A172 (cell line): Measurements from ENCODE around the gene SEPTIN12. TPM values are rescaled to one million over a fixed set of nuclear protein-coding genes. Genes with fewer than 3 reads are reported as not detected.

Experiments used
- DNase-seq: peaks from one replicate; pipeline ENCODE4 v3.0.0-alpha.2; 2015; ENCODE audit warnings: low spot score
- total RNA-seq: library from RNA; depleted of rRNA; stranded (reverse); fragments of >200 nt; shearing (Covaris generic); gene quantifications from 2 replicates; pipeline ENCODE4 v1.2.3, GENCODE V29; 2014; rRNA removed

The SEPTIN12 gene
- total RNA-seq, 1 experiment from 2014 or later = not detected

GRCh38 chr16:4729876-4730275 is 58.3 kb downstream of the SEPTIN12 start:
- DNase-seq = no peak

- DNase-seq = no peak
Observed at GRCh38 chr16:4728676-4729075, 59.5 kb downstream of the SEPTIN12 start.

Other genes with a start within 250 kb of the SEPTIN12 start
- gene CDIP1, start 249.6 kb downstream of the SEPTIN12 start, total RNA-seq = 8.5 and 9.8 TPM in 2 replicates
- not detected in 2 replicates for gene C16orf96, start 232.0 kb downstream of the SEPTIN12 start, total RNA-seq
- 6.0 and 7.9 TPM in 2 replicates for gene UBALD1, start 173.5 kb downstream of the SEPTIN12 start, total RNA-seq
- gene MGRN1, start 163.5 kb downstream of the SEPTIN12 start, total RNA-seq = 28.0 and 28.2 TPM in 2 replicates
- gene NUDT16L1, start 94.8 kb downstream of the SEPTIN12 start, total RNA-seq = 52.4 and 64.6 TPM in 2 replicates
- gene ANKS3, start 54.1 kb downstream of the SEPTIN12 start, total RNA-seq = 12.0 and 19.6 TPM in 2 replicates
- gene DNAAF8, start 53.8 kb downstream of the SEPTIN12 start, total RNA-seq = 1.7 and 5.2 TPM in 2 replicates
- gene ZNF500, start 21.2 kb downstream of the SEPTIN12 start, total RNA-seq = 19.8 and 25.1 TPM in 2 replicates
- gene SMIM22, start 7.0 kb upstream of the SEPTIN12 start, total RNA-seq = not detected in 2 replicates
- gene ROGDI, start 14.3 kb upstream of the SEPTIN12 start, total RNA-seq = 25.8 and 33.3 TPM in 2 replicates
- gene GLYR1, start 58.9 kb upstream of the SEPTIN12 start, total RNA-seq = 46.1 and 47.5 TPM in 2 replicates
- gene UBN1, start 59.1 kb upstream of the SEPTIN12 start, total RNA-seq = 40.8 and 41.0 TPM in 2 replicates
- 0.81 and 2.0 TPM in 2 replicates for gene PPL, start 148.8 kb upstream of the SEPTIN12 start, total RNA-seq
- gene SEC14L5, start 170.0 kb upstream of the SEPTIN12 start, total RNA-seq = 0.14 TPM in 1 of 2 replicates, not detected in the other
- gene NAGPA, start 245.6 kb upstream of the SEPTIN12 start, total RNA-seq = 30.0 and 43.0 TPM in 2 replicates